WTC11 (cell line): Measurements from ENCODE around the gene HLCS. TPM values are rescaled to one million over a fixed set of nuclear protein-coding genes. Genes with fewer than 3 reads are reported as not detected.

Experiments
- ATAC-seq: fragments of 200-7000 bp; cut with Tn5 transposase; 2 replicates; pipeline ENCODE4 v1.10.0; 2021; ENCODE audit warnings: mild to moderate bottlenecking, moderate library complexity
- CTCF ChIA-PET: fragments of 300-600 bp; sonication (Branson Sonifier 250); formaldehyde crosslinking; loops from one replicate; lab custom pipeline; 2021; ENCODE audit warnings: antibody characterized with exemption; lab: Charles Lee
- POLR2A ChIA-PET: fragments of 350-600 bp; sonication (Branson Sonifier 250); formaldehyde crosslinking; loops from one replicate; lab custom pipeline; 2021; ENCODE audit warnings: antibody characterized with exemption; lab: Charles Lee
- DNase-seq: peaks from one replicate; pipeline ENCODE4 v3.0.0; 2021; ENCODE audit warnings: low spot score
- H3K27ac Mint-ChIP-seq: 2 replicates; pipeline ENCODE4 v1.8.0; 2021; ENCODE audit warnings: mixed read lengths
- H3K27me3 Mint-ChIP-seq: 2 replicates; pipeline ENCODE4 v1.8.0; 2021; ENCODE audit warnings: low read depth, mild to moderate bottlenecking, moderate library complexity, mixed read lengths
- H3K36me3 Mint-ChIP-seq: 2 replicates; pipeline ENCODE4 v1.8.0; 2021; ENCODE audit warnings: mixed read lengths
- H3K4me1 Mint-ChIP-seq: 2 replicates; pipeline ENCODE4 v1.8.0; 2022; ENCODE audit warnings: mixed read lengths
- H3K4me3 Mint-ChIP-seq: 2 replicates; pipeline ENCODE4 v1.8.0; 2021; ENCODE audit warnings: mild to moderate bottlenecking, moderate library complexity, mixed read lengths
- H3K9me3 Mint-ChIP-seq: 2 replicates; pipeline ENCODE4 v1.8.0; 2021; ENCODE audit warnings: mixed read lengths
- ATF3 ChIP-seq: sonication (generic); formaldehyde crosslinking; conservative IDR thresholded peaks from 2 replicates; pipeline ENCODE4 v1.8.1; 2022; ENCODE audit warnings: mild to moderate bottlenecking, missing genetic modification reagents
- ATF6 ChIP-seq: sonication (generic); formaldehyde crosslinking; IDR thresholded peaks from 2 replicates; pipeline ENCODE4 v1.8.1; 2023; ENCODE audit warnings: mild to moderate bottlenecking, missing genetic modification reagents
- CREB1 ChIP-seq: sonication (generic); formaldehyde crosslinking; IDR thresholded peaks from 2 replicates; pipeline ENCODE4 v1.8.0; 2023; ENCODE audit warnings: mild to moderate bottlenecking, missing genetic modification reagents
- ETV6 ChIP-seq: sonication (generic); formaldehyde crosslinking; IDR thresholded peaks from 2 replicates; pipeline ENCODE4 v1.8.1; 2022; ENCODE audit warnings: mild to moderate bottlenecking, missing genetic modification reagents
- FOXJ3 ChIP-seq: sonication (generic); formaldehyde crosslinking; IDR thresholded peaks from 2 replicates; pipeline ENCODE4 v1.9.0; 2021; ENCODE audit warnings: missing genetic modification reagents, mild to moderate bottlenecking, borderline replicate concordance
- IRF2 ChIP-seq: sonication (generic); formaldehyde crosslinking; IDR thresholded peaks from 2 replicates; pipeline ENCODE4 v1.8.0; 2022; ENCODE audit warnings: low read depth, missing genetic modification reagents, borderline replicate concordance
- JAZF1 ChIP-seq: fragments of 250-450 bp; sonication (Bioruptor Pico); IDR thresholded peaks from 2 replicates; pipeline ENCODE4 v1.9.0; 2021; ENCODE audit warnings: moderate library complexity, mild to moderate bottlenecking, inconsistent platforms
- KAT7 ChIP-seq: sonication (generic); formaldehyde crosslinking; IDR thresholded peaks from 2 replicates; pipeline ENCODE4 v1.8.1; 2023; ENCODE audit warnings: missing genetic modification reagents, mild to moderate bottlenecking, borderline replicate concordance
- NR2C2 ChIP-seq: sonication (generic); formaldehyde crosslinking; IDR thresholded peaks from 2 replicates; pipeline ENCODE4 v1.8.0; 2022; ENCODE audit warnings: mild to moderate bottlenecking, missing genetic modification reagents
- OVOL2 ChIP-seq: fragments of 250-450 bp; sonication (Bioruptor Pico); IDR thresholded peaks from 2 replicates; pipeline ENCODE4 v1.9.0; 2021; ENCODE audit warnings: mild to moderate bottlenecking, borderline replicate concordance
- PREB ChIP-seq: sonication (generic); formaldehyde crosslinking; IDR thresholded peaks from 2 replicates; pipeline ENCODE4 v1.8.1; 2022; ENCODE audit warnings: mild to moderate bottlenecking, missing genetic modification reagents, moderate library complexity, borderline replicate concordance
- SMAD3 ChIP-seq: sonication (generic); formaldehyde crosslinking; IDR thresholded peaks from 2 replicates; pipeline ENCODE4 v1.8.0; 2022; ENCODE audit warnings: missing genetic modification reagents, mild to moderate bottlenecking, borderline replicate concordance
- SP1 ChIP-seq: sonication (generic); formaldehyde crosslinking; conservative IDR thresholded peaks from 2 replicates; pipeline ENCODE4 v1.8.1; 2022; ENCODE audit warnings: missing genetic modification reagents
- STAT6 ChIP-seq: sonication (generic); formaldehyde crosslinking; conservative IDR thresholded peaks from 2 replicates; pipeline ENCODE4 v1.8.1; 2023; ENCODE audit warnings: mild to moderate bottlenecking, low read depth, missing genetic modification reagents, moderate library complexity
- ZBTB43 ChIP-seq: sonication (generic); formaldehyde crosslinking; IDR thresholded peaks from 2 replicates; pipeline ENCODE4 v1.8.1; 2023; ENCODE audit warnings: mild to moderate bottlenecking, missing genetic modification reagents
- ZNF138 ChIP-seq: sonication (generic); formaldehyde crosslinking; conservative IDR thresholded peaks from 2 replicates; pipeline ENCODE4 v1.8.1; 2022; ENCODE audit warnings: mild to moderate bottlenecking, moderate library complexity, missing genetic modification reagents
- ZNF317 ChIP-seq: sonication (generic); formaldehyde crosslinking; IDR thresholded peaks from 2 replicates; pipeline ENCODE4 v1.8.1; 2023; ENCODE audit warnings: low read depth, mild to moderate bottlenecking, moderate library complexity, missing genetic modification reagents, borderline replicate concordance
- ZNF416 ChIP-seq: fragments of 250-450 bp; sonication (Bioruptor Pico); IDR thresholded peaks from 2 replicates; pipeline ENCODE4 v1.9.0; 2021; ENCODE audit warnings: mild to moderate bottlenecking, inconsistent platforms
- ZNF423 ChIP-seq: fragments of 250-450 bp; sonication (Bioruptor Pico); IDR thresholded peaks from 2 replicates; pipeline ENCODE4 v2.1.2; 2022; ENCODE audit warnings: mild to moderate bottlenecking, moderate library complexity
- total RNA-seq: library from RNA; stranded (reverse); gene quantifications from 3 replicates; pipeline ENCODE4 v1.2.3, GENCODE V29; 2021
- TF ChIP-seq, protein P1 (sequence below): sonication (generic); formaldehyde crosslinking; IDR thresholded peaks from 2 replicates; pipeline ENCODE4 v1.8.0; 2022; ENCODE audit warnings: mild to moderate bottlenecking, missing genetic modification reagents
- TF ChIP-seq, protein P2 (sequence below): sonication (generic); formaldehyde crosslinking; IDR thresholded peaks from 2 replicates; pipeline ENCODE4 v1.8.0; 2022; ENCODE audit warnings: mild to moderate bottlenecking, missing genetic modification reagents
- TF ChIP-seq, protein P3 (sequence below): fragments of 250-450 bp; sonication (Bioruptor Pico); IDR thresholded peaks from 2 replicates; pipeline ENCODE4 v1.9.0; 2021; ENCODE audit warnings: mild to moderate bottlenecking
- TF ChIP-seq, protein P4 (sequence below): fragments of 200-600 bp; IDR thresholded peaks from 2 replicates; pipeline ENCODE4 v1.8.0; 2022; ENCODE audit warnings: antibody characterized with exemption

Gene HLCS
- total RNA-seq, 1 experiment from 2014 or later, result 9.3 TPM

DNA sequence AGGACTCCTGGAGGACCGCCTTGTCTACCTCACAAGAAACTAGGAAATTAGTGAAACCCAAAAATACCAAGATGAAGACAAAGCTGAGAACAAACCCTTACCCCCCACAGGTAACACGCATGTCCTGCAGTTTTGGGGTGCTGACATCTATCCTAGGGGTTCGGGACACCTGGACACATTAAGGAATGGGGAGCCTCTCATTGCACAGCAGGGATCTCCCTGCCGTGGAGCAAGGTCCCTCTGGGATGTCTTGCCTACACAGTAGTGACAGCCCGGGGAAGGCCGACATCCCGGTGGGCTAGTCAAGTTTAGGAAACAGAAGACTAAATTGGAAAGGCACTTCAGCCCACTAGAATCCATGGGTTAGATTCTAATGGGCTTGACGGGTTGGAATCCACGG lies 223.0 kb downstream of the HLCS start:
- H3K4me3 Mint-ChIP-seq, result no peak overlapping the region
- DNase-seq (no peak), ATAC-seq (no peak)
- no peak overlapping the region for H3K27ac Mint-ChIP-seq
- POLR2A ChIA-PET, result no interaction called here
- H3K27me3 Mint-ChIP-seq, result peaks cover 20% of the 10 kb centered on the region
- CTCF ChIA-PET, result interaction anchor here (1.3 to 3.0 kb wide), 3 partner anchors 15 to 113 kb away, joined by 3 to 12 read pairs (median 4); no protein-coding TSS in a partner anchor
- peaks cover 17% of the 10 kb centered on the region for H3K4me1 Mint-ChIP-seq
- no peaks in the 10 kb centered on the region for H3K9me3 Mint-ChIP-seq
- TF ChIP-seq ZNF138 (CRISPR knock-in tag), result no peak
- TF ChIP-seq ZBTB43 (CRISPR knock-in tag), result no peak
- TF ChIP-seq NR2C2 (CRISPR knock-in tag), result no peak
- no peak for TF ChIP-seq IRF2 (CRISPR knock-in tag)
- TF ChIP-seq OVOL2 (CRISPR knock-in tag), result no peak
- TF ChIP-seq ZNF416 (CRISPR knock-in tag), result no peak
- no peak for TF ChIP-seq ATF6 (CRISPR knock-in tag)
- TF ChIP-seq SP1, result no peak
- no peak for TF ChIP-seq ETV6 (CRISPR knock-in tag)
- no peak for TF ChIP-seq ZNF317
- TF ChIP-seq STAT6 (CRISPR knock-in tag), result no peak
- no peaks in the 10 kb centered on the region for H3K36me3 Mint-ChIP-seq

DNA sequence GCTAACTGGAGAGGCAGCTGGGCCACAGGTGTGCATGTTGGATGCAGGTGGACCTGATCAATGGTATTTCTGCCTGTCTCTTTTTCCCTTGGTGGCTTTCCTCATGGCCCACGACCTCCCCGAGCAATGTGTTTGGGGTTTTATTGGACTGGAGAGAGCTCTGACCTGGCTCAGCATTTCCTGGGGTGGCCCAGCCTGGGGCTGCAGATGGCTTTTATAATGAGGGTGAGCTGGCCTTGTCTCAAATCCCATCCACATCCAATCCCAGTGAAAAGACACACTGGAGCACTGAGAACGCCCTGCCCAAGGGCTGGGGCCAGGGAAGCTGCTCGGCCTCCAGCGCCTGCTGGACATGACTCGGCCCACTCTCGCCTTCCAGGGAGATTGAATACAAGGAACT lies 223.5 kb downstream of the HLCS start:
- POLR2A ChIA-PET, result no interaction called here
- CTCF ChIA-PET, result interaction anchor here (1.3 to 3.0 kb wide), 3 partner anchors 15 to 113 kb away, joined by 3 to 12 read pairs (median 4); no protein-coding TSS in a partner anchor

More for the DNA sequence above, 223.5 kb downstream of the HLCS start:
- ATAC-seq (no peak), DNase-seq (no peak)
- no peak overlapping the region for H3K27ac Mint-ChIP-seq
- H3K4me3 Mint-ChIP-seq, result no peak overlapping the region
- no peaks in the 10 kb centered on the region for H3K36me3 Mint-ChIP-seq
- no peaks in the 10 kb centered on the region for H3K9me3 Mint-ChIP-seq
- H3K4me1 Mint-ChIP-seq, result peaks cover 16% of the 10 kb centered on the region
- TF ChIP-seq, protein P1, sequence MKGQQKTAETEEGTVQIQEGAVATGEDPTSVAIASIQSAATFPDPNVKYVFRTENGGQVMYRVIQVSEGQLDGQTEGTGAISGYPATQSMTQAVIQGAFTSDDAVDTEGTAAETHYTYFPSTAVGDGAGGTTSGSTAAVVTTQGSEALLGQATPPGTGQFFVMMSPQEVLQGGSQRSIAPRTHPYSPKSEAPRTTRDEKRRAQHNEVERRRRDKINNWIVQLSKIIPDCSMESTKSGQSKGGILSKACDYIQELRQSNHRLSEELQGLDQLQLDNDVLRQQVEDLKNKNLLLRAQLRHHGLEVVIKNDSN (CRISPR knock-in tag), result no peak
- TF ChIP-seq FOXJ3, result no peak
- TF ChIP-seq, protein P2, sequence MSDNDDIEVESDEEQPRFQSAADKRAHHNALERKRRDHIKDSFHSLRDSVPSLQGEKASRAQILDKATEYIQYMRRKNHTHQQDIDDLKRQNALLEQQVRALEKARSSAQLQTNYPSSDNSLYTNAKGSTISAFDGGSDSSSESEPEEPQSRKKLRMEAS (CRISPR knock-in tag), result no peak
- TF ChIP-seq ATF3 (CRISPR knock-in tag), result no peak
- no peak for TF ChIP-seq ATF6 (CRISPR knock-in tag)
- TF ChIP-seq CREB1 (CRISPR knock-in tag), result no peak
- TF ChIP-seq ZNF423 (CRISPR knock-in tag), result no peak
- no peak for TF ChIP-seq KAT7 (CRISPR knock-in tag)
- TF ChIP-seq JAZF1 (CRISPR knock-in tag), result no peak
- no peak for TF ChIP-seq SMAD3
- TF ChIP-seq, protein P3, sequence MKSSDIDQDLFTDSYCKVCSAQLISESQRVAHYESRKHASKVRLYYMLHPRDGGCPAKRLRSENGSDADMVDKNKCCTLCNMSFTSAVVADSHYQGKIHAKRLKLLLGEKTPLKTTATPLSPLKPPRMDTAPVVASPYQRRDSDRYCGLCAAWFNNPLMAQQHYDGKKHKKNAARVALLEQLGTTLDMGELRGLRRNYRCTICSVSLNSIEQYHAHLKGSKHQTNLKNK (CRISPR knock-in tag), result no peak
- no peak for TF ChIP-seq PREB (CRISPR knock-in tag)
- TF ChIP-seq, protein P4, sequence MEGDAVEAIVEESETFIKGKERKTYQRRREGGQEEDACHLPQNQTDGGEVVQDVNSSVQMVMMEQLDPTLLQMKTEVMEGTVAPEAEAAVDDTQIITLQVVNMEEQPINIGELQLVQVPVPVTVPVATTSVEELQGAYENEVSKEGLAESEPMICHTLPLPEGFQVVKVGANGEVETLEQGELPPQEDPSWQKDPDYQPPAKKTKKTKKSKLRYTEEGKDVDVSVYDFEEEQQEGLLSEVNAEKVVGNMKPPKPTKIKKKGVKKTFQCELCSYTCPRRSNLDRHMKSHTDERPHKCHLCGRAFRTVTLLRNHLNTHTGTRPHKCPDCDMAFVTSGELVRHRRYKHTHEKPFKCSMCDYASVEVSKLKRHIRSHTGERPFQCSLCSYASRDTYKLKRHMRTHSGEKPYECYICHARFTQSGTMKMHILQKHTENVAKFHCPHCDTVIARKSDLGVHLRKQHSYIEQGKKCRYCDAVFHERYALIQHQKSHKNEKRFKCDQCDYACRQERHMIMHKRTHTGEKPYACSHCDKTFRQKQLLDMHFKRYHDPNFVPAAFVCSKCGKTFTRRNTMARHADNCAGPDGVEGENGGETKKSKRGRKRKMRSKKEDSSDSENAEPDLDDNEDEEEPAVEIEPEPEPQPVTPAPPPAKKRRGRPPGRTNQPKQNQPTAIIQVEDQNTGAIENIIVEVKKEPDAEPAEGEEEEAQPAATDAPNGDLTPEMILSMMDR, result no peak
- H3K27me3 Mint-ChIP-seq, result peaks cover 16% of the 10 kb centered on the region
